ENCODE measurements around the gene OR51Q1. TPM values are rescaled to one million over a fixed set of nuclear protein-coding genes. Genes with fewer than 3 reads are reported as not detected.

The OR51Q1 gene, protein sequence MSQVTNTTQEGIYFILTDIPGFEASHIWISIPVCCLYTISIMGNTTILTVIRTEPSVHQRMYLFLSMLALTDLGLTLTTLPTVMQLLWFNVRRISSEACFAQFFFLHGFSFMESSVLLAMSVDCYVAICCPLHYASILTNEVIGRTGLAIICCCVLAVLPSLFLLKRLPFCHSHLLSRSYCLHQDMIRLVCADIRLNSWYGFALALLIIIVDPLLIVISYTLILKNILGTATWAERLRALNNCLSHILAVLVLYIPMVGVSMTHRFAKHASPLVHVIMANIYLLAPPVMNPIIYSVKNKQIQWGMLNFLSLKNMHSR
- not detected in 5 replicates for total RNA-seq (2022; extraction: Qiagen RNA extraction; ENCODE audit: low read depth)

GRCh38 chr11:5421811-5422210 lies at the start of gene OR51Q1:
OR51Q1 (plus strand) TSS chr11:5422111; CDS start chr11:5422201, 90 bp downstream.

GRCh38 chr11:5383576-5383975 lies 38.3 kb upstream of the OR51Q1 start, which contains the start of gene OR51M1:
OR51M1 (plus strand) TSS chr11:5383812; CDS start chr11:5389399, 5,587 bp downstream.

DNA sequence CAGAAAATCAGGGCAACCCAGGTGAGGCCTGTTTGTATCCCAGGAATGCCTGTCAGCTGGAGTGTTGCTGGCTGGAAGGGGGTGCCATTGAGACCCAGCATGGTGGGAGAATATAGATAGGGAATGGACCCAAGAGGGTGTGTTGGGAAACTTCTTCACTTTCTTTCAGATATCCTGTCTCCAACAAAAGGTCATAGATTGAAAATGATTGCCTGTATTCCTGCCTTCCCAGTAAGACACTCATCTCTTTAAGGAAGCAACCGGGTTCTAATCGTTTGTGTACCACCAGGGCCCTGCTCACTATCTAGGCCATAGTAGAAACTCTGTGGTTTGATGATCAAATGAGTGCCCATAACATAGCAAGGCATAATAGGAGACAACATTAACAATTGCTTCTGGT lies 19.5 kb downstream of the OR51Q1 start, which contains the start of gene OR51I1:
Gene OR51I1, minus strand, starts transcription at position 101 of the 400 bp plus-strand sequence. Its CDS starts 0 bp downstream, at position 101.

DNA sequence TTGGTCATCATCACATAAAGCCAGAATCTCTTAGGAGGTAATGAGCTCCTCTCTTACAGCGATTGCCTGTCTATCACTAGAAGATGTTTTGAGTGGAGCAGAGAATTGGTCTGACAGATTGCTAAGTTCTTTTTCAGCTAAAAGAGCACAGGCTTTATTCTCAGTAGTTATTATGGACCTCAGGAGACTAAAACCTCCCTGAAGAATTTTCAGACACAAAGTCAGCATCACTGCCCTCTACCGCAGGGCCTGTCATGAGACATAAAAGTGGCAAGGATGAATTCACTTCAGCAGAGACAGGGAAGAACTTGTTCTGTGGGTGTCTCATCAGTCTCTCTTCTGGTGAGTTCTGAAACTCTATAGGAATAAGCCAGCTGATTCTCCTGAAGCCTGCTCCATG lies 27.1 kb downstream of the OR51Q1 start, which contains the start of gene OR51I2:
Gene OR51I2, plus strand, starts transcription at position 301 of the 400 bp plus-strand sequence. CDS start 4,166 bp downstream, outside the sequence.

Other genes starting within 250 kb of the OR51Q1 start
- gene OR51V1, start 221.4 kb upstream of the OR51Q1 start, total RNA-seq (2022; extraction: Qiagen RNA extraction; ENCODE audit: low read depth) = not detected in 5 replicates
- gene HBB, start 195.0 kb upstream of the OR51Q1 start, total RNA-seq (2022; extraction: Qiagen RNA extraction; ENCODE audit: low read depth) = not detected in 5 replicates
- not detected in 5 replicates for gene HBD, start 187.6 kb upstream of the OR51Q1 start, total RNA-seq (2022; extraction: Qiagen RNA extraction; ENCODE audit: low read depth)
- not detected in 5 replicates for gene HBG1, start 172.3 kb upstream of the OR51Q1 start, total RNA-seq (2022; extraction: Qiagen RNA extraction; ENCODE audit: low read depth)
- not detected in 5 replicates for gene HBG2, start 167.3 kb upstream of the OR51Q1 start, total RNA-seq (2022; extraction: Qiagen RNA extraction; ENCODE audit: low read depth)
- gene HBE1, start 152.2 kb upstream of the OR51Q1 start, total RNA-seq (2022; extraction: Qiagen RNA extraction; ENCODE audit: low read depth) = 0.38 TPM in 1 of 5 replicates, not detected in the others
- not detected in 5 replicates for gene OR51B4, start 120.2 kb upstream of the OR51Q1 start, total RNA-seq (2022; extraction: Qiagen RNA extraction; ENCODE audit: low read depth)
- gene OR51B2, start 97.8 kb upstream of the OR51Q1 start, total RNA-seq (2022; extraction: Qiagen RNA extraction; ENCODE audit: low read depth) = not detected in 5 replicates
- 0.10 TPM in 2 of 5 replicates, not detected in the others for gene OR51B5, start 78.6 kb upstream of the OR51Q1 start, total RNA-seq (2022; extraction: Qiagen RNA extraction; ENCODE audit: low read depth)
- gene OR51B6, start 70.6 kb upstream of the OR51Q1 start, total RNA-seq (2022; extraction: Qiagen RNA extraction; ENCODE audit: low read depth) = not detected in 5 replicates
- gene OR51M1, start 38.3 kb upstream of the OR51Q1 start, total RNA-seq (2022; extraction: Qiagen RNA extraction; ENCODE audit: low read depth) = not detected in 5 replicates
- gene OR51I1, start 19.4 kb downstream of the OR51Q1 start, total RNA-seq (2022; extraction: Qiagen RNA extraction; ENCODE audit: low read depth) = not detected in 5 replicates
- not detected in 5 replicates for gene OR51I2, start 27.2 kb downstream of the OR51Q1 start, total RNA-seq (2022; extraction: Qiagen RNA extraction; ENCODE audit: low read depth)
- not detected in 5 replicates for gene OR52D1, start 66.6 kb downstream of the OR51Q1 start, total RNA-seq (2022; extraction: Qiagen RNA extraction; ENCODE audit: low read depth)
- gene UBQLN3, start 87.8 kb downstream of the OR51Q1 start, total RNA-seq (2022; extraction: Qiagen RNA extraction; ENCODE audit: low read depth) = not detected in 5 replicates
- gene UBQLNL, start 94.6 kb downstream of the OR51Q1 start, total RNA-seq (2022; extraction: Qiagen RNA extraction; ENCODE audit: low read depth) = not detected in 5 replicates
- not detected in 5 replicates for gene OR52H1, start 126.4 kb downstream of the OR51Q1 start, total RNA-seq (2022; extraction: Qiagen RNA extraction; ENCODE audit: low read depth)
- gene OR52B6, start 158.8 kb downstream of the OR51Q1 start, total RNA-seq (2022; extraction: Qiagen RNA extraction; ENCODE audit: low read depth) = not detected in 5 replicates
- gene TRIM6, start 174.5 kb downstream of the OR51Q1 start, total RNA-seq (2022; extraction: Qiagen RNA extraction; ENCODE audit: low read depth) = 8.9 to 12.0 TPM (median 10.2 TPM) in 5 replicates
- gene TRIM34, start 202.9 kb downstream of the OR51Q1 start, total RNA-seq (2022; extraction: Qiagen RNA extraction; ENCODE audit: low read depth) = 2.6 to 4.0 TPM (median 3.6 TPM) in 5 replicates

Measured in A549 treated with GW870086 at 1 μM for 4 hours (cell line).